GM21717 (cell line): Measurements from ENCODE around the gene IRF2BPL.
A peak's percentile ranks its signal among the peaks of the same experiment; 100 is the strongest.

Source experiments
- ATAC-seq: cut with Tn5 transposase; IDR thresholded peaks from one replicate; pipeline ENCODE4 v1.9.1; 2021; ENCODE audit warnings: mild to moderate bottlenecking, moderate library complexity; ENCODE audit not compliant: unreplicated experiment

IRF2BPL gene

GRCh38 chr14:77028384-77029231 lies at the start of gene IRF2BPL:
Gene IRF2BPL, minus strand, starts transcription at chr14:77028708. Its CDS starts 916 bp downstream, at chr14:77027792.
- peak; percentile 69 for ATAC-seq

- no peak for ATAC-seq
Measured at GRCh38 chr14:77077040-77077439, 48.5 kb upstream of the IRF2BPL start.

- no peak for ATAC-seq
Measured at GRCh38 chr14:77076113-77076631, 47.7 kb upstream of the IRF2BPL start.

- no peak for ATAC-seq
Measured at GRCh38 chr14:77074969-77075368, 46.5 kb upstream of the IRF2BPL start.

GRCh38 chr14:77071938-77072388 lies 43.5 kb upstream of the IRF2BPL start:
- ATAC-seq = no peak

- ATAC-seq = no peak
Measured at GRCh38 chr14:77069551-77069950, 41.0 kb upstream of the IRF2BPL start.

- ATAC-seq = no peak
Measured at GRCh38 chr14:77068517-77069200, 40.2 kb upstream of the IRF2BPL start.

GRCh38 chr14:77067632-77068516 lies 39.4 kb upstream of the IRF2BPL start:
- no peak for ATAC-seq

GRCh38 chr14:77066578-77067172 lies 38.2 kb upstream of the IRF2BPL start:
- no peak for ATAC-seq

GRCh38 chr14:77065851-77066577 lies 37.5 kb upstream of the IRF2BPL start:
- ATAC-seq = no peak

- no peak for ATAC-seq
Measured at GRCh38 chr14:77064521-77065178, 36.1 kb upstream of the IRF2BPL start.

- ATAC-seq = no peak
Measured at GRCh38 chr14:77063571-77064171, 35.2 kb upstream of the IRF2BPL start.

- ATAC-seq = no peak
Measured at GRCh38 chr14:77062261-77062660, 33.8 kb upstream of the IRF2BPL start.

- ATAC-seq = no peak
Measured at GRCh38 chr14:77061630-77062257, 33.2 kb upstream of the IRF2BPL start.

GRCh38 chr14:77059276-77059915 lies 30.9 kb upstream of the IRF2BPL start:
- no peak for ATAC-seq

GRCh38 chr14:77058785-77059184 lies 30.3 kb upstream of the IRF2BPL start:
- ATAC-seq = no peak

- no peak for ATAC-seq
Measured at GRCh38 chr14:77058117-77058516, 29.6 kb upstream of the IRF2BPL start.

GRCh38 chr14:77055981-77056380 lies 27.5 kb upstream of the IRF2BPL start:
- no peak for ATAC-seq
